Islet precursor cell (in vitro differentiated cells): Measurements from ENCODE around the gene C6orf141.

Source experiments
- DNase-seq: peaks from one replicate; pipeline ENCODE4 v3.0.0-alpha.2; 2018

The C6orf141 gene

GRCh38 chr6:49540614-49541013 lies 9.9 kb upstream of the C6orf141 start:
- DNase-seq, result no peak

GRCh38 chr6:49541210-49541724 lies 9.2 kb upstream of the C6orf141 start:
- DNase-seq, result no peak

- DNase-seq, result no peak
Observed at GRCh38 chr6:49541936-49542335, 8.5 kb upstream of the C6orf141 start.

GRCh38 chr6:49543087-49543858 lies 7.2 kb upstream of the C6orf141 start:
- no peak for DNase-seq

GRCh38 chr6:49546331-49546730 lies 4.1 kb upstream of the C6orf141 start:
- DNase-seq, result no peak

GRCh38 chr6:49548613-49549304 lies 1.7 kb upstream of the C6orf141 start:
- DNase-seq, result no peak

- no peak for DNase-seq
Observed at GRCh38 chr6:49549691-49550491, 577 bp upstream of the C6orf141 start.

GRCh38 chr6:49551078-49551865 lies 804 bp downstream of the C6orf141 start:
- peak; percentile 66 for DNase-seq

GRCh38 chr6:49551866-49552129 lies 1.3 kb downstream of the C6orf141 start:
- DNase-seq, result no peak

- DNase-seq, result no peak
Observed at GRCh38 chr6:49552596-49552995, 2.1 kb downstream of the C6orf141 start.

- no peak for DNase-seq
Observed at GRCh38 chr6:49553384-49553783, 2.9 kb downstream of the C6orf141 start.

- no peak for DNase-seq
Observed at GRCh38 chr6:49555951-49556350, 5.5 kb downstream of the C6orf141 start.

GRCh38 chr6:49556429-49556837 lies 6.0 kb downstream of the C6orf141 start:
- no peak for DNase-seq

- DNase-seq, result no peak
Observed at GRCh38 chr6:49557177-49557576, 6.7 kb downstream of the C6orf141 start.

- DNase-seq, result no peak
Observed at GRCh38 chr6:49558238-49558637, 7.8 kb downstream of the C6orf141 start.

- no peak for DNase-seq
Observed at GRCh38 chr6:49563006-49563886, 12.8 kb downstream of the C6orf141 start.

- DNase-seq, result no peak
Observed at GRCh38 chr6:49564552-49564951, 14.1 kb downstream of the C6orf141 start.

- DNase-seq, result no peak
Observed at GRCh38 chr6:49565261-49565660, 14.8 kb downstream of the C6orf141 start.

GRCh38 chr6:49565855-49566254 lies 15.4 kb downstream of the C6orf141 start:
- peak; percentile 61 for DNase-seq

- DNase-seq, result no peak
Observed at GRCh38 chr6:49570474-49571079, 20.1 kb downstream of the C6orf141 start.

GRCh38 chr6:49576618-49577017 lies 26.1 kb downstream of the C6orf141 start:
- peak; percentile 65 for DNase-seq
